Effector memory CD4-positive, alpha-beta T cell (primary cell): ENCODE measurements around the gene KLF11.
"Not testable (repeated sequence)": the region's sequence is repeated elsewhere in the genome, so short reads cannot be mapped to it uniquely, and the experiment has no call there.

ENCODE experiments used
- DNase-seq, 3 donors: peaks; one replicate each; pipeline ENCODE4 v3.0.0-alpha.2; 2020
- H3K27ac ChIP-seq: 2 replicates; pipeline ENCODE4 v1.7.0; 2013; ENCODE audit warnings: mild to moderate bottlenecking, low read length, moderate library complexity; ENCODE audit not compliant: insufficient read depth, poor library complexity, severe bottlenecking
- H3K27me3 ChIP-seq: replicated peaks from 2 replicates; pipeline ENCODE4 v1.7.0; 2013; ENCODE audit warnings: mild to moderate bottlenecking, low read length; ENCODE audit not compliant: insufficient read depth, control insufficient read depth, poor library complexity, severe bottlenecking
- H3K36me3 ChIP-seq: 2 replicates; pipeline ENCODE4 v1.7.0; 2013; ENCODE audit warnings: mild to moderate bottlenecking, low read length, moderate library complexity; ENCODE audit not compliant: control insufficient read depth, insufficient read depth
- H3K4me1 ChIP-seq: 2 replicates; pipeline ENCODE4 v1.7.0; 2013; ENCODE audit warnings: low read length, mild to moderate bottlenecking; ENCODE audit not compliant: control insufficient read depth, insufficient read depth, poor library complexity, severe bottlenecking
- H3K4me3 ChIP-seq: 2 replicates; pipeline ENCODE4 v1.7.0; 2013; ENCODE audit warnings: low read length, low read depth, mild to moderate bottlenecking; ENCODE audit not compliant: insufficient read depth, poor library complexity, severe bottlenecking
- H3K9me3 ChIP-seq: 2 replicates; pipeline ENCODE4 v1.7.0; 2013; ENCODE audit warnings: mild to moderate bottlenecking, low read length, moderate library complexity; ENCODE audit not compliant: control insufficient read depth

The KLF11 gene

DNA sequence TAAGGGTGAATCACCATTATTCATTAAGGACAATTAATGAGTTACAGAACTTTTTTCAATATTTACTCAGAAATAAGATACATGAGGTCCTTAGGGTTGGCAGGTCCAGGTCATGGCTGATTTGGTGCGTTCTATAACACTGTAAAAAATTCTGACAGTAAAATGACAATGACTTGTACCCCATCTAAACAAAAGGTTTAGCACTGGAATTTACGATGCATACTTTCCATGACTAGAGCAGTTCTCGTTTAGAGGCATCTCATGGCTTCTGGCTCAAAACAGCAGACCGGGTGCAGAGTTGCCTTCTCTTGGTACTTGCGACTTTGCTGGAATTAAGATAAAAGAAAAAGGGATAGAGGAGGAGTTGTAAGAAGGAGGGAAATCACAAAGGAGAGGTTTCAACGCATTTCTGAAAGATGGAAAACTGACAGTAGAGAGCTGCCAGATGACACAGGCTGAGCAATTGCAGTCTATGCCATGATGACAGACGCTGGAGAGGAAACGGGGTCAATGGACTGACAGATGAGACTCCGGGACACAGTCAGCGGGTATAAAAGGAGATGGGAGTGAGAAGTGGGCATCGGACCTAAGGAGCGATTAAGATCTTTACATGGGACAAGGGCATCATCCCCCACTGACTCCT, 41.0 kb downstream of the KLF11 start:
- no peak overlapping the region for H3K4me3 ChIP-seq
- no peak overlapping the region for H3K27ac ChIP-seq
- peaks cover 37% of the 10 kb centered on the region for H3K27me3 ChIP-seq
- H3K4me1 ChIP-seq, result peaks cover 17% of the 10 kb centered on the region
- H3K36me3 ChIP-seq, result no peaks in the 10 kb centered on the region
- no peak for DNase-seq
- no peaks in the 10 kb centered on the region for H3K9me3 ChIP-seq

DNA sequence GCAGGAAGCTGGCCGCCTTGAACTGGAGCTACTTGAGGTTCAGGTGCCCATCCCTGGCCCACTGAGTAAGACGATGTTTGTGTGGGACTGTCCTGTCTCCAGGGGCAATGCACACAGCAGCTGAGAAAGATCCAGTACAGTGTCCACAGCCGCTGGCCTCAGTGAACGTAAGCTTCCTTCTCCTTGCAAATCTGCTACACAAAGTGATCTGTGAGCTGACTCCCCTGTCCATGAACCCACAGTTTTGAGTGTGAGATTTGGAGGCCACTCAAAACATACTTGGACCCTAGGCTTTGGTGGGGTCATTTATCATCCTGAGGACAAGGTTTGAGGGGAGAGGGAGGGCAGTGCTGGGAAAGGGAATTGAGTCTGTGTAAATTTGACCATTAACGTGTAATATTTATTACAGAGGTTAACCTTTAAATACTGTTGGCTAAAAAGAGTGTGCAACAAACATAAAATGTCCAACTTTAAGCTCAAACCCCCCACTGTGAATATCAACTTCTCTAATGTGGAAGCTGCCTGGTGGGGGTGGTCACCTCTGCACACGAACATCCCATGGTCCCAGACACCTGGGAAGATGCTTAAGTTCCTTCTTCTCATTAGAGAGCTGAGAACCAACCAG, 41.8 kb downstream of the KLF11 start:
- H3K4me1 ChIP-seq, result peaks cover 14% of the 10 kb centered on the region
- no peaks in the 10 kb centered on the region for H3K9me3 ChIP-seq
- no peak for DNase-seq
- H3K27ac ChIP-seq, result no peak overlapping the region
- H3K27me3 ChIP-seq, result peaks cover 41% of the 10 kb centered on the region
- no peaks in the 10 kb centered on the region for H3K36me3 ChIP-seq
- no peak overlapping the region for H3K4me3 ChIP-seq

DNA sequence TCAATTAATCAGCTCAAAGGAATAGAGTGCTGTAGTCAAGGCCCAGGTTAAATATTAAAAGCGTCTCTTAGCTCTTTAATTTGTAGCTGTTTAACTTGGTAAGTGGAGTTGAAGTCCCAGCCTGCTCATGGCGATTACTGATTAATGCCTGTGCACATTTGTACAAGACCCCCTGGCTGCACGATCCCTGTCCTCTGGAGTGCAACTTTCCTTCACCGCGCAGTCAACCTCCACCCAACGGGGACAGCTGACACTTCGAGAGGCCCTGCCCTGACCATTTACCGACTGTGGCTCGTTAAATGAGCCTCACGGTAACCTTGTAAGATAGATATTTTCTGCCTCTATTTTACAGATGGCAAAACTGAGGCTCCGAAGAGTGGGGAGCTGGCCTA, 42.3 kb downstream of the KLF11 start:
- H3K4me3 ChIP-seq, result no peak overlapping the region
- H3K9me3 ChIP-seq, result no peaks in the 10 kb centered on the region
- H3K4me1 ChIP-seq, result peaks cover 10% of the 10 kb centered on the region
- no peak overlapping the region for H3K27ac ChIP-seq
- peaks cover 40% of the 10 kb centered on the region for H3K27me3 ChIP-seq
- no peak for DNase-seq
- H3K36me3 ChIP-seq, result no peaks in the 10 kb centered on the region

DNA sequence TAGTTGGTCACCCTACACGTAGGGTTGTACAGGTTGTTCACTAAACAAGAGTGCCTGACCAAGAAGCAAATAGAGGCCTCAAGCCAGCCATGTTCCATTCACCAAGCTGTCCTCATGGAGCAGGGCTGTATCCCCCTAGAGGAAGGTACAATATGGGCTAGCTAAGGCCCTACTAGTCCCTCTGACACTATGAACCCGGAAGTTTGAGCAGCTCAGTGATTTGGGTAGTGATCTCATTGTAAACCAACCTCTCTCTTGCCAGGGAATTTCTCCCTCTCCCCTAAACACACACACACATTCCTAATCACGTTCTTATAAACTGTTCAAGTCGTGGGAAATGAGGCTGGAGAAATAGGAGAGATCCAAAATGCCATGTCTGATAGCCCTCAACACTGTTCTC, 43.6 kb downstream of the KLF11 start:
- no peak for DNase-seq
- Histone ChIP-seq H3K4me1 (peaks cover 7% of the 10 kb centered on the region), H3K36me3 (no peaks in the 10 kb centered on the region), H3K4me3 (no peak overlapping the region), H3K9me3 (no peaks in the 10 kb centered on the region), H3K27me3 (peaks cover 39% of the 10 kb centered on the region), H3K27ac (no peak overlapping the region)

DNA sequence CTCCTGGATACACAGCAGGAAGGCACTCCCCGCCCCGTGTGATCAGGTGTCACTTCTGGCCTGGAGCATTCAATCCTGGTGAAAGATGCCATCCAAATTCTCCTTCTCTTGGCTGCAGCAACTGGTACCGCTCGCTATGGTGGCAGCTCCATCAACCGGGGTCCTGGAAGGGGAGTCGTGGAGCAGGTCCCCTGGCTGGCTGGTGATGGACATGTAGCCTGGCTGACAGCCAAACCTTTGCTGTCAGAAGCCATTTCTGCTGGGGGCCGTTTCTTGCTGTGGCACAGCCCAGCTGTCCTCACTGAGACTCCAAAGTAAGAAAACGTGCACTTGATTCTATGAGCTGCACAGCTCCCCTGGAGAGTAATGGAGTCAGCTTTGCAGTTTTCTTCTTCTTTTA, 44.0 kb downstream of the KLF11 start:
- Histone ChIP-seq H3K27ac (no peak overlapping the region), H3K36me3 (no peaks in the 10 kb centered on the region), H3K4me3 (no peak overlapping the region), H3K9me3 (no peaks in the 10 kb centered on the region), H3K27me3 (peaks cover 35% of the 10 kb centered on the region), H3K4me1 (peaks cover 7% of the 10 kb centered on the region)
- no peak for DNase-seq

DNA sequence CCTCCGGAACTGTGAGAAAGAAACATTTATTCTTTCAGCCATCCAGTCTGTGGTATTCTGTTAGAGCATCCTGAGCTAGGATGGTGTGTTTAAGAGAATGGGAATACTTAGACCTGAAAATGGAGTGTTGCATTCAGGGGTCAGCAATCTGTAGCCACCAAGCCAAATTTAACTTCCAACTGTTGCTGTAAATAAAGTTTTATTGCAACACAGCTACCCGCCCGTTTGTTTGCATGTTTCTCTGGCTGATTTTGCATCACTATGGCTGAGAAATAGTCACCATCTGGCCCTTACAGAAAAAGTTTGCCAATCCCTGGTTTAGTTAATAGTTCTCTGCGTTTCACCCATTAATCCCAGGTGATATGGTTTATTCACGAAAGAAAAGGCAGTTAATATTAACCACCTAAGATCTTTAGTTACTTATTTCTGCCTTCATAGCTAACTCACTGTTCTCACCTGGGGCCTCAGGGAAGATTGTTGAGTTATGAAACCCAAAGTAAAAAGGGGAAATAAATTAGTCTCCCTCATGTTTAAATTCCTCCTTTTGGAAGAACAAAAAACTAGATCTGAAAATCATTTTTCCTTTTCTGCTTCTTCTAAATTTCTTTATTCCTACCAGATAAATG, 46.3 kb downstream of the KLF11 start:
- Histone ChIP-seq H3K36me3 (no peaks in the 10 kb centered on the region), H3K27ac (no peak overlapping the region), H3K27me3 (peaks cover 26% of the 10 kb centered on the region), H3K9me3 (no peaks in the 10 kb centered on the region), H3K4me1 (peaks cover 7% of the 10 kb centered on the region), H3K4me3 (no peak overlapping the region)
- no peak for DNase-seq

DNA sequence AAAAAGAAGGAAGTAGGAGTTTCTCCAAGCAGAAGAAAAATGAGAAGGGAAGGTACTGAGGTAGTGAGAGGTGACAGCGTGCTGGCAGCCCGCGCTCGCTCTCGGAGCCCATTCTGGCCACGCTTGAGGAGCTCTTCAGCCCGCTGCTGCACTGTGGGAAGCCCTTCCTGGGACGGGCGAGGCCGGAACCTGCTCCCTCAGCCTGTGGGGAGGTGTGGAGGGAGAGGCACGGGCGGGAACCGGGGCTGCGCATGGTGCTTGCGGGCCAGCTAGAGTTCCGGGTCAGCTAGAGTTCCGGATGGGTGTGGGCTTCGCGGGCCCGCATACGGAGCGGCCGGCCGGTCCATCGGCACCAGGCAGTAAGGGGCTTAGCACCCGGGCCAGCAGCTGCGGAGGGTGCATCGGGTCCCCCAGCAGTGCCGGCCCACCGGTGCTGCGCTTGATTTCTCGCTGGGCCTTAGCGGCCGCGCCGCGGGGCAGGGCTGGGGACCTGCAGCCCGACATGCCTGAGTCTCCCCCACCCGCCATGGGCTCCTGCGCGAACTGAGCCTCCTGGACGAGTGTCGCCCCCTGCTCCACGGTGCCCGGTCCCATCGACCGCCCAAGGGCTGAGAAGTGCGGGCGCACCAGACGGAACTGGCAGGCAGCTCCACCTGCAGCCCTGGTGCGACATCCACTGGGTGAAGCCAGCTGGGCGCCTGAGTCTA, 48.0 kb downstream of the KLF11 start:
- Histone ChIP-seq H3K9me3 (no peaks in the 10 kb centered on the region), H3K4me3 (peak overlapping the region; percentile 32), H3K4me1 (peaks cover 7% of the 10 kb centered on the region), H3K36me3 (no peaks in the 10 kb centered on the region), H3K27ac (no peak overlapping the region), H3K27me3 (peaks cover 26% of the 10 kb centered on the region)
- no peak for DNase-seq

DNA sequence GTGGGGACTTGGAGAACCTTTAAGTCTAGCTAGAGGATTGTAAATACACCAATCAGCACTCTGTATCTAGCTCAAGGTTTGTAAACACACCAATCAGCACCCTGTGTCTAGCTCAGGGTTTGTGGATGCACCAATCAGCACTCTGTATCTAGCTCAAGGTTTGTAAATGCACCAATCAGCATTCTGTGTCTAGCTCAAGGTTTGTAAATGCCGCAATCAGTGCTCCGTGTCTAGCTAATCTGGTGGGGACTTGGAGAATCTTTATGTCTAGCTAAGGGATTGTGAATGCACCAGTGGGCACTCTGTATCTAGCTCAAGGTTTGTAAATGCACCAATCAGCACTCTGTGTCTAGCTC, 48.5 kb downstream of the KLF11 start:
- DNase-seq, H3K36me3 ChIP-seq, H3K4me3 ChIP-seq, H3K9me3 ChIP-seq, H3K4me1 ChIP-seq, H3K27ac ChIP-seq: not testable (repeated sequence)
- peaks cover 26% of the 10 kb centered on the region for H3K27me3 ChIP-seq

DNA sequence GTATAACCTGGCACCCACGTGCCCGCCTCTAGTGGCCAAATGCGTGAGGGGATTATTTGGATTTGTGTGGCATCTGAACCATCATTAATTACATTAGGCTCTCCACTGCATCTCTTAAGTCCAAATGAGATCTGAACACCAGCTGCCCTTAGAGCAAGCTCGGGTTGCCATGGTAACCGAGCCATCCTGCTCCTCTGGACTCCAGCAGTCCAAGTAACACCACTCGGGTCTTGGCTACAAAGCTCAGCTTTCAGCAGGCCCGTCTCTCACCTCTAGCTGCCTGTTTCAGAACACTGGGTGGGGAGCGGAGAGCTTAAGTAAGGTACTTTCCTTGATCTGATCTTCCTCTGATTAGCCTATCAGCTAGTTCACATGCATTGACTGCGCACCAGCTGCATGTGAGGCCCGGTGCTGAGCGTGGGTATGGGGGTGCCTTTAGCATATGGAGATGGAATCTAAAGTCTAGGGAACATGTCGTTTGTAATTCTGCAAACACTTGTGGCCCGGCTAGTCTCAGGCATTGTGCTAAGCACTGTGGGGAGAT, 51.0 kb downstream of the KLF11 start:
- H3K36me3 ChIP-seq, result no peaks in the 10 kb centered on the region
- H3K27ac ChIP-seq, result no peak overlapping the region
- peaks cover 7% of the 10 kb centered on the region for H3K4me1 ChIP-seq
- H3K9me3 ChIP-seq, result no peaks in the 10 kb centered on the region
- no peak overlapping the region for H3K4me3 ChIP-seq
- peaks cover 26% of the 10 kb centered on the region for H3K27me3 ChIP-seq
- DNase-seq, result no peak

DNA sequence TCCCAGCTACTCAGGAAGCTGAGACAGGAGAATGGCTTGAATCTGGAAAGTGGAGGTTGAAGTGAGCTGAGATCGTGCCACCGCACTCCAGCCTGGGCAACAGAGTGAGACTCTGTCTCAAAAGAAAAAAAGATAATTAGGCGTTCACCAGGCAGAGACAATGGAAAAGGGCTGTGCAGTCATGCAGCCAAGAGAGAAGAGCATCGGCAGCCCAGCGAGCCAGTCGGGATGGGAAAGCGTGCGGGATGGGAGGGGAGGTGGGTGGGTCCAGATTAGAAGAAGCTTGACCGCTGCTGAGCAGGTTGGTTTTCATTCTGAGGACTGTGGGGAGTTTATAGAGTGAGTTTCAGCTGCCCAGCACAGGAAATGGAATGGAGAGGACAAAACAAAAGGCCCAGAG, 51.8 kb downstream of the KLF11 start:
- Histone ChIP-seq H3K4me3 (no peak overlapping the region), H3K27ac (no peak overlapping the region), H3K27me3 (peaks cover 21% of the 10 kb centered on the region), H3K36me3 (no peaks in the 10 kb centered on the region), H3K4me1 (peaks cover 7% of the 10 kb centered on the region), H3K9me3 (no peaks in the 10 kb centered on the region)
- no peak for DNase-seq
